HG02642 (cell line): Measurements from ENCODE around the gene TST.

Experiments used
- ATAC-seq: cut with Tn5 transposase; IDR thresholded peaks from one replicate; pipeline ENCODE4 v1.9.1; 2021; ENCODE audit warnings: mild to moderate bottlenecking; ENCODE audit not compliant: unreplicated experiment, poor library complexity

Gene TST

GRCh38 chr22:37017356-37017755 is 1.9 kb downstream of the TST start:
- ATAC-seq = no peak

- ATAC-seq = no peak
Observed at GRCh38 chr22:37016134-37016910, 2.9 kb downstream of the TST start.

DNA sequence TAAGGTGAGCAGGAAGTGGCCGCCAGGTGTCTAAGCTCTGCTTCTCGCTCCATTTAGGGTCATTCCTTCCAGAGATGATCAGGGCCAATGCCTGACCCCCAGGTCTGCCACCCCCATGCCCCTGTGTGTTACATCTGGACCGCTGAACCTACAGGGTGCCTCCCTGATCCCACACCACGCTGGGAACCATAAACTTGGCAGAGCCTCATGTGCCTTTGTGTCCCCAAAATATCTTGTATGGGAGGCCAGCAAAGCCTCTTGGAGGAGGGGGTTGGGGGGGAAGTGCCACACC is 3.7 kb downstream of the TST start:
- no peak for ATAC-seq

DNA sequence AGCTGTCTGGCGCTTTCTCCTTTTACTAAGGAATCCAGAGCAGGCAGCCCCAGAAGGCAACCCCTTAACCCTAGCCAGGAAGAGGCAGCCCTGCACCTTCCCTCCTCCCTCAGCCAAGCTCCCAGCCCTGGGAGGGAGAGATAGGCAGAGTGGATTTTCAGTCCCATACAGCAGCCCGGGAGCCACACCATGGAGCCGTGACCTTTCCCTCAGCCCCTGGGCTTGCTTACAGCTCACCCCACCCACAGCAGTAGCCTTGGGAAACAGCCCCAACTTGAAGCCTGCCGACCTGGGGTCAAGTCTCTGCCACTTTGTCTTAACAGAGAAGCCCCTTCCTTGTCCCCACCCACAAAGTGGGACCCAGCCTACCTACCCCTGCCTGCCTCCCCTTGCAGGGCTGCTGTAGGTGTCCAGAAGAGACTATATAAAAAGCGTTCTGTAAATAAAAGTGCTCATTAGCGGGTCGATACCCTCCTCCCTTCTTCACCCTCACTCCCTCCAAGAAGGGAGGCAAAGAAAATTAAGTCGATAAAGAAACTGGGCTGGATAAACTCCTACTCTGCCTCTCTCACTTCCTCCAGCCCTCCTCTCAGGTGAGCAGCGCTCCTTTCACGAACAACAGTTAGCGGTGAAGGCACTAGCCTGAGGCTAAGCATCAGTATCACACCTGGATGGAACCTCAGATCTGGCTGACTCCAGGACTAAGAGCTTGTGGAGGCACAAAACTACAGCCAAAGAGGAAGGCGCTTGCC is 4.2 kb downstream of the TST start:
- no peak for ATAC-seq

GRCh38 chr22:37014415-37014806 is 4.8 kb downstream of the TST start:
- no peak for ATAC-seq

DNA sequence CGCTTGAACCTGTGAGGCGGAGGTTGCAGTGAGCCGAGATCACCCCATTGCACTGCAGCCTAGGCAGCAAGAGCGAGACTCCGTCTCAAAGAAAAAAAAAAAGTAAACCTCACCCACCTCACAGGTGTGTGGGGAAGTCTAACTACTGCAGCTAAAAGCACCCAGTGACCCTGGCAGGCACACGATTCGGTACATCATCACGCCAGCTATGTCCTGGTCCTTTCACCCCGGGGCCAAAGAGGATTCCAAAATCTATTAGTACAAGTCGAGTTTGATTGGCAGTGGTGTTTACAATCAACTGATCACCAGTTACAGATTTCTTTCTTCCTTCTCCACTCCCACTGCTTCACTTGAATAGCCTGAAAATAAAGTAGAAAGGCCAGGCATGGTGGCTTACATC is 6.3 kb downstream of the TST start:
- ATAC-seq = no peak

DNA sequence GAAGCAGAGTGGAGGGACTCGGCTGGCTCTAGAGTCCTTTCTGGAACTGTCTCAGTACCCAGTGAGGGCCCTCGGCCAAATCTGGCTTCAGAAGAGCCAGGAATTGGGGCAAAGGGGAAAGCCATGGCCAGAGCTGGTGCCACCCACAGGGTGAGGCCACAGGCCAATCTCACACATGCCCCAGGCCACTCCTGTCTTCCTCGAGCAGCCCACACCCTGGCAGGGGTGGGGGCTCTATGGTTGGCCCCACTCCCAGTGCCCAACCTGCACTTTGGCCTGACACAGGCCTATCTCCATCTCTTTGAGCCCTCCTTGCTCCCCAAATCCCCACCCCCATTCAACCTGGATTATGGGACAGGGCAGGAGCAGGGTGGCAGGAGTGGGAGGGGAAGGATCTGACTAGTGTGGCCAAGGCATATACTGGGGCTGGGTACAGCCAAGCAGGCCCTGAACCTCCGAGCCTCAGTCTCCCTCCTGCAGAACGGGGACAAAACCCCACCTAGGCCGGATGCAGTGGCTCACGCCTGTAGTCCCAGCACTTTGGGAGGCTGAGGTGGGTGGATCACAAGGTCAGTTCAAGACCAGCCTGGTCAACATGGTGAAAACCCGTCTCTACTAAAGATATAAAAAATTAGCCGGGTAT is 6.9 kb downstream of the TST start:
- ATAC-seq = no peak

DNA sequence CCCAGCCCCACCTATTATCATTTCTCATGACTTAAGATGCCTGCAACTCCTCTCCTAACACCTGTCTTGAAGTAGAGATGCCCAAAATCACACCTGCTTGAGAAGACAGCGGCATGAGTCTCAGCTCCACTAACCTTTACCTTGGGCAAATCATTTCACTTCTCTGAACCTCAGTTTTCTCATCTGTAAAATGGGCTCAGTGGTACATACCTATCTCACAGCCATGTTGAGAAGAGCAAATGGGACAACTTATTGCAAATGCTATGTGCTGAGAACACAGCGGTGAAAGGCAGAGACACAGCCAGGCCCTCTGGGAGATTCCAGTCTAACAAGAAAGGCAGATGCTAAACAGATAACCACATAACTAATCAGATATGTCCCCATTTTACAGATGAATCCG is 7.8 kb downstream of the TST start:
- no peak for ATAC-seq

- ATAC-seq = no peak
Observed at GRCh38 chr22:37010976-37011375, 8.3 kb downstream of the TST start.

GRCh38 chr22:37010174-37010573 is 9.1 kb downstream of the TST start:
- ATAC-seq = no peak

DNA sequence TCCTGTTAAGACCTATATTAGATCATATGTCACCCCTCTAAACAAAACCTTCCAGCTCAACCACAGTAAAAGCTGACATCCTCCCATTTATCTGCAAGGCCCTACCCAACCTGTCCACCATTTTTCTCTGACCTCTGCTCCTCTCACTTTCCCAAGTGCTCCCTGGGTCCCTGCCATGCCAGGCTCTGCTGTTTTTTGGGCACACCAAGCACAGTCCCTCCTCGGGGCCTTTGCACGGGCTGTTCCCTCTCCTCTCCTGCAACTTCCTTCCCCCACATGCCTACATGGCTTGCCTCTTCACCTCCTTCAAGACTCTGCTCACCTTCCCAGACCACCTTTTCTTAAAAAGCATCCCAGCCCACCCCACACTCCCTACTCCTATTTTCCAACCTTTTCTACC is 9.8 kb downstream of the TST start:
- no peak for ATAC-seq

DNA sequence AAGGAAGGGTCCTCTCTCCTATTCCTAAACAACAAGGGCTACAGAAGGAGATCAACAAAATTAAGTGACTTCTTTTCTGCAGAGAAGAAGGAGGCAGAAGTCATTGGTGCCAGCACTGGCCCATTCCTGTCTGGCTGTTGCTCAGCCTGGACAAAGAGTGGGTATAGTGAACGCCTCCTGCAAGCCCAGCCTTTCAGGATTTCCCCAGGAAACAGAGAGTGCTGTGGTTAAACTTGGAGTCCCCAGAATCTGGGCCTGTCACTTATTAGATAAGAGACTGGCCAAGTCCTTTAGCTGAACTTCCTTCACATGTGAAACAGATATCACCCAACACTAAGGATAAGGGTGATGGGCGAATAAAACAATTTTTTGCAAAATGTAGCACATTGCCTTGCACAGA is 10.9 kb downstream of the TST start:
- ATAC-seq = no peak

- ATAC-seq = no peak
Observed at GRCh38 chr22:37007651-37008050, 11.6 kb downstream of the TST start.

DNA sequence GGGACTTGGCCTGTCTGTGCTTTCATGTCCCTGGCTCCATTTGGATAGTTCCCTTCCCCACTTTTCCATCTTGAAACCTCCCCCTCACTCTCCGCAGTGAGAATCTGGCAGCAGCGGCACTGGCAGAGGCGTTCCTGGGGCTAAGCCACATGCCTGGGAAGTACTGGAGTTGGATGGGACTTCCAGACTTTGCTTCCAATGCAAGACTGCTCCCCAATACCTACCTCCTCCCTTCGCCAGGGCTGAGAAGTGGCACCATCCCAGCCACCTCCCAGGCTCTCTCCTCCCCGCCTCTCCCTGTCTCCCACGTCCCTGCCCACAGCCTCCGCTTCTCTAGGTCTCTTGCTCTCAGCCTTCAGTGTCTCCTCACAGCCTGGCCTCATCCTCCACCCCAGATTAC is 16.6 kb downstream of the TST start:
- ATAC-seq = no peak

DNA sequence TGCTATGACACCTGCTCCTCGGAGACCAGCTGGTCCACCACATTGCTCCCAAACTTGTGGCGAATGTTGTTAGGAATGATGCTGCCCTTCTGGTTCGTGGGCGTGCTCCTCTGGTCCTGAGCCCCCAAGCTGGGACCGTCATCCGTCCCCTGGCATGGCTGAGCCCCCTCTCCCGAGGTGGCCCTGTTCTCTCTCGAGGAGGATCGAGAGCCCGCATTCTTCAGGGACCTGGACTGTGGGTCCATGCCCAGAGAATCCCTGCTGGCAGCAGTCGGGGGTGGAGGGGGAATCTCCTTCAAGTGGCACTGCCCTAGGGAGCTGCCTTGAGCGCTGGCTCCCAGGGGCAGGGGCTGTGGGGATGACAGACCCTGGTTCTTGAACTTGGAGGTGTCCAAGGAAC is 17.4 kb downstream of the TST start:
- ATAC-seq = no peak

DNA sequence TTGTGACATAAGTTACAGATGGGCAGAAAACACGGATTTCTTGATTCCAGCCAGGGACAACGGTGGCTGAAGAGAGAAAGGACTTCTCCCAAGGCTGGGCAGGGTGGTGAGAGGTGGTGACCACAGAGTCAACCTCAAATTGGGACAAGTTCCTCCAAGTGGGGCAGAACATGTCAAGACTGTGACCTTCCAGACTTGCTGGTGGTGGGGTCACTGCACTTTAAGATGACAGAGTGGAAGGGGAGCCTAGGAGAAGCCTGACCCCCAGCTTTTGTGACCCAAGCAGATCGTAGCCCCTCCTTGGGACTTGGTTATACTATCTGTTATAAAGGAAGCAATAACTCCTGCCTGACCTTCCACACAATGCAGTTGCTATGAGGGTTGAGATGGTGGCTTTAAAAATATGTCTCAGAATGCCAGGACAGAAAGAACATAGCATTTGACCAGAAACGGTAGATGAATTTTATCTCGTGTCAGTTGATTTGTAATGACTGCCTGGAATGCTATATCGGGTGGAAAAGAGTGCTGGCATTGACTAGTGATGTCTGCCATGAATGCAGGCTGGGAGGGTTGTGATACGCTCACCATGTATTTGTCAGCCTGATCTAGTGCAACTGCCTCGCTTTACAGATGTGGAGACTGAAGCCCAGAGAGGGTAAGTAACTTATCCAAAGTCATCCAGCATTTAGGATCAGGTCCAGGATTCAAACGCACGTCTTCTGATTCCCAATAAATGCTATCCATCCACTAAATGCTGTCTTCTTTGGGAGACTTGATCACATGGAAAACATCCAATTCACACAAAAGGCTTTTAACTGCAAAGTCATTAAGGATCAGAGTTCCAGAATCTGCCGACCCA is 18.3 kb downstream of the TST start:
- ATAC-seq = no peak

DNA sequence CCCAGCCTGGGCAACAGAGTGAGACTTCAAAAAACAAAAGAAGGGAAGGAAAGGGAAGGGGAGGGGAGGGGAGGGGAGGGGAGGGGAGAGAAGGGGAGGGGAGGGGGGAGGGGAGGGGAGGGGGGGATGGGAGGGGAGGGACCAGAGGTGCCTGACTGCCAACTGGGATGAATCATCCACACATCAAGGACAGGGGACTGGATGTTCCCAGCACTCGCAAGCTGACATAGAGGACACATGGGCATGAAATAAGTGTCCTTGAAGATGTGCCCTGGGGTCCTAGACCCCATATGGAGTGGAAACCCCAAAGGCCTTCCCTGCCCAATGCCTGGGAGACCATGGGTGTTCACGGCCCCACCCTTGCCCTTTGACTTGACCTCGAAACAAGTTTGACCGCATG is 19.8 kb downstream of the TST start:
- no peak for ATAC-seq

DNA sequence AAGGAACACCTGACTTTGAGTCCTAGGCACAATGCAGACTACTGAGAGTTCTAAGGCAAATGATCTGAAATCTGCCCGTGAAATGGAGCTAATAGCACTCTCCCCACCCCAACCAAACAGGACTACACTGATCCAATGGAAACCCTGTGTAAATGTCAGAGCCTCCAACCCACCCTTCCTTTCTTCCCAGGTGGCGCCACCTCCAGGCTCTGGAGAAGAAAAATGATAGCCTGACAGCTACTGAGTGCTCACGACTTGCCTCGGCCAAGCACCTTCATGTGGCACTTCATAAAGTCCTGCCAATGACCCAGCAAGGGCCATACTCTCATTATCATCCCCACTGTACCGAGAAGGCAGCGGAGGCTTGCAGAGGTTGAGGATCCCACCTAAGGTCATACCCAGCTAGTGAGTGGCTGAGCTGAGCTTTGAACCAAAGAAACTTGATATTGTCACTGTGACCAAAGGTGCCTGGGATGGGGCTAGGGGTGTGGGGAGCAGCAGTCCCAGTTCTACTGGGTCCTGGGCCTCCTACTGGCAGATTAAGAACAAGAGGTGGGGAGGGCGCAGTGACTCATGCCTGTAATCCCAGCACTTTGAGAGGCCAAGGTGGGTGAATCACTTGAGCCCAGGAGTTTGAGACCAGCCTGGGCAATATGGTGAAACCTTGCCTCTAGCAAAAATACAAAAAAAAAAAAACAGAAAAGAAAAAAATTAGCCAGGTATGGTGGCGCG is 20.5 kb downstream of the TST start:
- no peak for ATAC-seq

- ATAC-seq = no peak
Observed at GRCh38 chr22:36997746-36998145, 21.5 kb downstream of the TST start.

DNA sequence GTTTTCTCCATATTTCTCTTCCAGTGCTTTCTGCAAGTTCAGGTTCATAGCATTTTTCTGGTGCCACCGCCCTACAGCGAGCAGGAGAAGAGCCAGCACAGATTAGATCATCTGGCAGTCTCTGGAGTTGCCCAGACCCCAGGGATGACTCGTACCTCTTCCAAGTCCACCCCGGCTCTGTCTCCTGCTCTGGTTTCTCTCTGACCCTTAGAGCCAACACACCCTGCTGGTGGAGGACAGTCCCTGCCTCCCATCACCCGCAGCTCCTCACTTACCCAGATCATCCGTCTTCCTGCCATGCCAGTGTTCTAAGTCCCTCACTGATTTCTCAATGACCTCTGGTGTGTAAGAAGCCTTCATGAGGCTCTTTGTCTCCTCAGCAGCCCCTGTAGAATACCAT is 28.0 kb downstream of the TST start:
- no peak for ATAC-seq
